CD4-positive, alpha-beta T cell treated with Interferon alpha-2 for 1 hour (primary cell): Measurements from ENCODE around the gene GPATCH1.
"Not testable (repeated sequence)": the region's sequence is repeated elsewhere in the genome, so short reads cannot be mapped to it uniquely, and the experiment has no call there.

Experiments used
- DNase-seq, 2 donors: peaks; one replicate each; pipeline ENCODE4 v3.0.0-alpha.2; 2020 to 2022

Gene GPATCH1

GRCh38 chr19:33163481-33163880 lies 82.5 kb downstream of the GPATCH1 start:
- no peak for DNase-seq

- not testable (repeated sequence) for DNase-seq
These were observed 85.1 kb downstream of the GPATCH1 start for GRCh38 chr19:33166037-33166436.

- no peak for DNase-seq
These were observed 86.5 kb downstream of the GPATCH1 start for GRCh38 chr19:33167438-33167837.

- no peak for DNase-seq
These were observed 87.5 kb downstream of the GPATCH1 start for GRCh38 chr19:33168528-33168927.

- DNase-seq, result no peak
These were observed 90.3 kb downstream of the GPATCH1 start for GRCh38 chr19:33171222-33171795.

- DNase-seq, result no peak
These were observed 91.0 kb downstream of the GPATCH1 start for GRCh38 chr19:33171916-33172359.

- no peak for DNase-seq
These were observed 93.2 kb downstream of the GPATCH1 start for GRCh38 chr19:33174186-33174585.

- DNase-seq, result no peak
These were observed 94.3 kb downstream of the GPATCH1 start for GRCh38 chr19:33175156-33175782.

- peak in 1 of 2 donors; percentile 4 for DNase-seq
These were observed 95.1 kb downstream of the GPATCH1 start for GRCh38 chr19:33175886-33176669.

- DNase-seq, result peak; percentile 97 to 99
These were observed 95.9 kb downstream of the GPATCH1 start for GRCh38 chr19:33176670-33177416.

- DNase-seq, result peak; percentile 84 to 86
These were observed 96.5 kb downstream of the GPATCH1 start for GRCh38 chr19:33177417-33177979.
